Measurements from ENCODE around the gene PLXNA4.

DNA sequence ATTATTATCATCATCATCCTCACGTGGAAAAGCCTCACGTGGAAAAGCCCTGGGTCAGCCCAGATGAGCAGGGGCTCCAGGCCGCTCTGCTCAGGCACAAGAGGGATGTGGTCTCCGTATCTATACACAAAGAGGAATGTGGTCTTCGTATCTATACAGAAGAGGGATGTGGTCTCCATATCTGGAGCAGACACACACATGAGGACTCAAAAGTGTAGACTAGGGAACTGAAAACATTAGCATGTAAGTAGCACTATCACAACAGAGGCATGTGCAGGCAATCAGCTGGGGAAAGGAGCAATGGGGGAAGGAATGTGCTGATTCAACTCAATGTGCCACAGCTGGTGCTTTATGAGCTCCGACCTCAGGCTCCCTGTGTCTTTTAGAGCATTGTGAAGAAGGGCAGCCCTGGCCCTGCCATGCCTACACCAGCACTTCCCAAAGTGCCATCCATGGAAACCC, 86.5 kb downstream of the PLXNA4 start:
- TF ChIP-seq, protein P1, sequence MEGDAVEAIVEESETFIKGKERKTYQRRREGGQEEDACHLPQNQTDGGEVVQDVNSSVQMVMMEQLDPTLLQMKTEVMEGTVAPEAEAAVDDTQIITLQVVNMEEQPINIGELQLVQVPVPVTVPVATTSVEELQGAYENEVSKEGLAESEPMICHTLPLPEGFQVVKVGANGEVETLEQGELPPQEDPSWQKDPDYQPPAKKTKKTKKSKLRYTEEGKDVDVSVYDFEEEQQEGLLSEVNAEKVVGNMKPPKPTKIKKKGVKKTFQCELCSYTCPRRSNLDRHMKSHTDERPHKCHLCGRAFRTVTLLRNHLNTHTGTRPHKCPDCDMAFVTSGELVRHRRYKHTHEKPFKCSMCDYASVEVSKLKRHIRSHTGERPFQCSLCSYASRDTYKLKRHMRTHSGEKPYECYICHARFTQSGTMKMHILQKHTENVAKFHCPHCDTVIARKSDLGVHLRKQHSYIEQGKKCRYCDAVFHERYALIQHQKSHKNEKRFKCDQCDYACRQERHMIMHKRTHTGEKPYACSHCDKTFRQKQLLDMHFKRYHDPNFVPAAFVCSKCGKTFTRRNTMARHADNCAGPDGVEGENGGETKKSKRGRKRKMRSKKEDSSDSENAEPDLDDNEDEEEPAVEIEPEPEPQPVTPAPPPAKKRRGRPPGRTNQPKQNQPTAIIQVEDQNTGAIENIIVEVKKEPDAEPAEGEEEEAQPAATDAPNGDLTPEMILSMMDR (IDR thresholded peaks at IDR 0.05) = no peak
- no peak for TF ChIP-seq POLR2AphosphoS5 (IDR thresholded peaks at IDR 0.05; ENCODE audit: low read depth, low read length)

Data from Panc1 (cell line).